ENCODE data around the gene LYPD6B. TPM values are rescaled to one million over a fixed set of nuclear protein-coding genes. Genes with fewer than 3 reads are reported as not detected.

Gene LYPD6B
- total RNA-seq, 1 donor from 2014 or later: 10.1 TPM

- H3K27ac ChIP-seq: no peak overlapping the region
- H3K27me3 ChIP-seq: no peaks in the 10 kb centered on the region
- no peaks in the 10 kb centered on the region for H3K9me3 ChIP-seq
- no peak overlapping the region for H3K4me3 ChIP-seq
- peaks cover 4% of the 10 kb centered on the region for H3K4me1 ChIP-seq
- no peak for TF ChIP-seq CTCF (IDR thresholded peaks at IDR 0.05)
- no peak for TF ChIP-seq POLR2AphosphoS5 (IDR thresholded peaks at IDR 0.05; ENCODE audit: insufficient read depth in 1 of 2, low read depth in 1 of 2)
- TF ChIP-seq POLR2A (IDR thresholded peaks at IDR 0.05): no peak
- intact Hi-C loops (cut with DNase I): no loop called here
- no peaks in the 10 kb centered on the region for H3K36me3 ChIP-seq
- DNase-seq (ENCODE audit: extremely low spot score in 2 of 2): no peak
These were observed 38.4 kb downstream of the LYPD6B start for GRCh38 chr2:149076863-149077412.

- Histone ChIP-seq H3K36me3 (no peaks in the 10 kb centered on the region), H3K27me3 (no peaks in the 10 kb centered on the region), H3K4me3 (no peak overlapping the region), H3K9me3 (no peaks in the 10 kb centered on the region), H3K27ac (no peak overlapping the region), H3K4me1 (peaks cover 4% of the 10 kb centered on the region)
- no peak for DNase-seq (ENCODE audit: extremely low spot score in 2 of 2)
- TF ChIP-seq CTCF (IDR thresholded peaks at IDR 0.05) (no peak), POLR2AphosphoS5 (IDR thresholded peaks at IDR 0.05; ENCODE audit: insufficient read depth in 1 of 2, low read depth in 1 of 2) (no peak), POLR2A (IDR thresholded peaks at IDR 0.05) (no peak)
- intact Hi-C loops (cut with DNase I): no loop called here
These were observed 39.4 kb downstream of the LYPD6B start for GRCh38 chr2:149077861-149078260.

- intact Hi-C loops (cut with DNase I): no loop called here
- Histone ChIP-seq H3K27me3 (no peaks in the 10 kb centered on the region), H3K9me3 (no peaks in the 10 kb centered on the region), H3K36me3 (no peaks in the 10 kb centered on the region), H3K4me1 (peaks cover 4% of the 10 kb centered on the region), H3K4me3 (no peak overlapping the region), H3K27ac (no peak overlapping the region)
- DNase-seq (ENCODE audit: extremely low spot score in 2 of 2): no peak
- TF ChIP-seq POLR2A (IDR thresholded peaks at IDR 0.05): no peak
These were observed 41.6 kb downstream of the LYPD6B start for GRCh38 chr2:149080099-149080498.

GRCh38 chr2:149080971-149081370 is 42.5 kb downstream of the LYPD6B start:
- no peak for DNase-seq (ENCODE audit: extremely low spot score in 2 of 2)
- intact Hi-C loops (cut with DNase I): no loop called here
- Histone ChIP-seq H3K27me3 (no peaks in the 10 kb centered on the region), H3K36me3 (no peaks in the 10 kb centered on the region), H3K4me1 (no peaks in the 10 kb centered on the region), H3K9me3 (no peaks in the 10 kb centered on the region), H3K4me3 (no peak overlapping the region), H3K27ac (no peak overlapping the region)
- TF ChIP-seq POLR2A (IDR thresholded peaks at IDR 0.05) (no peak), POLR2AphosphoS5 (IDR thresholded peaks at IDR 0.05; ENCODE audit: insufficient read depth in 1 of 2, low read depth in 1 of 2) (no peak)

GRCh38 chr2:149082079-149082478 is 43.6 kb downstream of the LYPD6B start:
- no peaks in the 10 kb centered on the region for H3K36me3 ChIP-seq
- no peak overlapping the region for H3K27ac ChIP-seq
- H3K4me1 ChIP-seq: no peaks in the 10 kb centered on the region
- no peak overlapping the region for H3K4me3 ChIP-seq
- TF ChIP-seq CTCF (IDR thresholded peaks at IDR 0.05): no peak
- no peak for TF ChIP-seq POLR2AphosphoS5 (IDR thresholded peaks at IDR 0.05; ENCODE audit: insufficient read depth in 1 of 2, low read depth in 1 of 2)
- no peak for TF ChIP-seq POLR2A (IDR thresholded peaks at IDR 0.05)
- DNase-seq (ENCODE audit: extremely low spot score in 2 of 2): no peak
- intact Hi-C loops (cut with DNase I): no loop called here
- H3K27me3 ChIP-seq: no peaks in the 10 kb centered on the region
- no peaks in the 10 kb centered on the region for H3K9me3 ChIP-seq

- H3K4me3 ChIP-seq: no peak overlapping the region
- no peaks in the 10 kb centered on the region for H3K9me3 ChIP-seq
- H3K36me3 ChIP-seq: no peaks in the 10 kb centered on the region
- TF ChIP-seq POLR2A (IDR thresholded peaks at IDR 0.05): no peak
- no peak for TF ChIP-seq CTCF (IDR thresholded peaks at IDR 0.05)
- no peak for TF ChIP-seq POLR2AphosphoS5 (IDR thresholded peaks at IDR 0.05; ENCODE audit: insufficient read depth in 1 of 2, low read depth in 1 of 2)
- DNase-seq (ENCODE audit: extremely low spot score in 2 of 2): no peak
- no peak overlapping the region for H3K27ac ChIP-seq
- H3K4me1 ChIP-seq: no peaks in the 10 kb centered on the region
- no peaks in the 10 kb centered on the region for H3K27me3 ChIP-seq
- intact Hi-C loops (cut with DNase I): no loop called here
These were observed 44.2 kb downstream of the LYPD6B start for GRCh38 chr2:149082735-149083134.

Measured in vagina (tissue), 2 donors.